ENCODE measurements around the gene RAD21L1. TPM values are rescaled to one million over a fixed set of nuclear protein-coding genes. Genes with fewer than 3 reads are reported as not detected.

RAD21L1 gene
- total and polyA plus RNA-seq, 2 of the 8 experiments (the other 6 are each of a cell fraction or from before 2014, with no cell fraction given) = 0.06 to 0.26 TPM

- no peaks in the 10 kb centered on the region for H4K20me1 ChIP-seq (replicated peaks in 1 of 2; ENCODE audit: control insufficient read depth in 1 of 2, insufficient read depth in 2 of 2, low read length in 2 of 2)
- WGBS, 2 experiments (ENCODE audit: extremely low coverage in 1 of 2, insufficient coverage in 1 of 2, insufficient read length in 1 of 2, insufficient replicate concordance in 2 of 2, low coverage in 1 of 2, low lambda C conversion rate in 2 of 2, missing lambda C conversion rate in 1 of 2) = 89% methylated on average over 2 of the region's 2 CpGs; no CpG with 5 or more reads in 1 of the 2 experiments
- no peak overlapping the region for H3K56ac ChIP-seq (replicated peaks; ENCODE audit: insufficient read length, low read depth, low read length)
- POLR2A ChIA-PET (ENCODE audit: partially characterized antibody) = no interaction called here
- no peak for FAIRE-seq
- no peak overlapping the region for H3K4me3 ChIP-seq (ENCODE audit: extremely low read depth in 1 of 4, insufficient read depth in 2 of 4, low read depth in 3 of 4, low read length in 4 of 4)
- no peak overlapping the region for H4K5ac ChIP-seq (ENCODE audit: insufficient read length, low read depth, low read length)
- no peak overlapping the region for H3K4ac ChIP-seq (replicated peaks; ENCODE audit: insufficient read length, low read depth, low read length)
- no peak overlapping the region for H3K9ac ChIP-seq (replicated peaks in 1 of 4; ENCODE audit: extremely low read depth in 1 of 4, low read depth in 3 of 4, low read length in 3 of 4)
- no peak overlapping the region for H3K14ac ChIP-seq (ENCODE audit: insufficient read length)
- H3K9me3 ChIP-seq (ENCODE audit: insufficient read depth in 2 of 2, low read depth in 1 of 2, low read length in 1 of 2) = no peaks in the 10 kb centered on the region
- H2BK5ac ChIP-seq (ENCODE audit: low read depth, low read length) = no peak overlapping the region
- H3K23ac ChIP-seq (ENCODE audit: insufficient read length) = no peak overlapping the region
- H3K27me3 ChIP-seq (replicated peaks in 1 of 4; ENCODE audit: control insufficient read depth in 3 of 4, extremely low read depth in 1 of 4, insufficient read depth in 3 of 4, low read length in 3 of 4) = no peaks in the 10 kb centered on the region
- H3K4me1 ChIP-seq (replicated peaks in 1 of 4; ENCODE audit: control insufficient read depth in 3 of 4, insufficient read depth in 4 of 4, low read length in 3 of 4) = no peaks in the 10 kb centered on the region
- no peak for DNase-seq (ENCODE audit: low read depth in 1 of 2, low spot score in 2 of 2)
- no peak overlapping the region for H4K8ac ChIP-seq (ENCODE audit: extremely low read depth, insufficient read depth, low read length)
- no peaks in the 10 kb centered on the region for H3K79me1 ChIP-seq (ENCODE audit: low read depth, low read length)
- no peak overlapping the region for H2AK5ac ChIP-seq (ENCODE audit: low read depth, low read length)
- H3K4me2 ChIP-seq (ENCODE audit: insufficient read depth in 1 of 2, low read depth in 2 of 2, low read length in 2 of 2) = no peak overlapping the region
- no peak overlapping the region for H3K18ac ChIP-seq (ENCODE audit: extremely low read depth, low read length)
- no peak for TF ChIP-seq NRF1 (IDR thresholded peaks at IDR 0.05; ENCODE audit: low read depth, low read length)
- TF ChIP-seq HDAC6 (IDR thresholded peaks at IDR 0.05; ENCODE audit: low read depth, low read length) = no peak
- no peak for TF ChIP-seq CEBPB (IDR thresholded peaks at IDR 0.05; ENCODE audit: low read depth, low read length)
- TF ChIP-seq SRF (IDR thresholded peaks at IDR 0.05; ENCODE audit: low read depth, low read length) = no peak
- no peak overlapping the region for H2BK20ac ChIP-seq (ENCODE audit: low read length)
- no peaks in the 10 kb centered on the region for H3K79me2 ChIP-seq (ENCODE audit: control insufficient read depth in 1 of 2, insufficient read depth in 2 of 2, low read length in 2 of 2)
- no peak overlapping the region for H2BK15ac ChIP-seq (ENCODE audit: low read length)
- no peak overlapping the region for H4K91ac ChIP-seq (replicated peaks; ENCODE audit: insufficient read length, low read length)
- CTCF ChIA-PET (ENCODE audit: partially characterized antibody) = interaction anchor here (1.5 kb wide), 1 partner anchor 10 kb away, joined by 4 read pairs; no protein-coding TSS in a partner anchor
- H3K23me2 ChIP-seq (ENCODE audit: low read depth, low read length) = no peaks in the 10 kb centered on the region
- no peaks in the 10 kb centered on the region for H3K36me3 ChIP-seq (ENCODE audit: control insufficient read depth in 2 of 4, insufficient read depth in 4 of 4, low read length in 3 of 4)
- H2BK120ac ChIP-seq (replicated peaks; ENCODE audit: low read depth, low read length) = no peak overlapping the region
- H2AFZ ChIP-seq (ENCODE audit: low read length) = no peak overlapping the region
- H2BK12ac ChIP-seq (ENCODE audit: low read depth, low read length) = no peak overlapping the region
- H3K27ac ChIP-seq (ENCODE audit: low read depth, low read length) = no peak overlapping the region
Observed at GRCh38 chr20:1242530-1242929, 16.7 kb downstream of the RAD21L1 start.

Measured in H1 (cell line).